Right cardiac atrium (tissue), 5 donors: ENCODE data around the gene MACROD2. TPM values are rescaled to one million over a fixed set of nuclear protein-coding genes. Genes with fewer than 3 reads are reported as not detected.

Source experiments
- ATAC-seq, 2 donors: fragments of 200-7000 bp; cut with Tn5 transposase; one replicate each; pipeline versions ENCODE4 v1.8.0 to v1.9.1; 2020; ENCODE audit warnings: moderate library complexity in 2 of 2, mild to moderate bottlenecking in 1 of 2
- DNase-seq, 3 donors: peaks; one replicate each; pipeline ENCODE4 v3.0.0-alpha.2; 2020
- H3K27ac ChIP-seq: one replicate; pipeline ENCODE4 v1.5.1; 2013; ENCODE audit warnings: mild to moderate bottlenecking, low read length, control low read depth, moderate library complexity
- H3K27me3 ChIP-seq: one replicate; pipeline ENCODE4 v1.6.1; 2013; ENCODE audit not compliant: control insufficient read depth, insufficient read depth
- H3K4me1 ChIP-seq: one replicate; pipeline ENCODE4 v1.6.1; 2013; ENCODE audit warnings: low read length; ENCODE audit not compliant: control insufficient read depth, insufficient read depth
- H3K4me3 ChIP-seq: one replicate; pipeline ENCODE4 v1.5.1; 2013; ENCODE audit warnings: low read length, control low read depth
- H3K9me3 ChIP-seq: one replicate; pipeline ENCODE4 v1.6.1; 2013; ENCODE audit warnings: low read length; ENCODE audit not compliant: control insufficient read depth
- WGBS: extraction: QIAGEN DNeasy Blood & Tissue Kit; methylation state at CpG from one replicate; pipeline ENCODE4 v1.1.7; 2013; 5-methylcytosine and 5-hydroxymethylcytosine counted together
- intact Hi-C, 4 donors: fragments of 100-400 bp; cut with DNase I; formaldehyde crosslinking; loops; one replicate each; pipeline versions ENCODE4 v1.11.0 to v1.14.0; 2022 to 2023
- polyA plus RNA-seq: library from polyadenylated mRNA; stranded (reverse); fragments of 200-250 nt; gene quantifications from one replicate; pipeline ENCODE4 v1.2.3, GENCODE V29; 2013
- total RNA-seq, 4 donors: library from RNA; stranded (reverse); fragmentation: NEBNext Ultra II Directional; extraction: Animal tissue kit (Norgen Biotek cat#: 25700); gene quantifications; one replicate each; pipeline ENCODE4 v1.2.1, GENCODE V29; 2021
- donor health status: healthy with polysubstance abuse.
- donor health status: DM: no; HTN: yes; CAD: no.
- donor health status: DM: no; HTN: no; CAD: no.
- donor health status: DM: no; HTN: yes; CAD: no; lungs with severe emphysema.
- donor health status: DM: yes; HTN: yes; CAD: no.

Gene MACROD2
- total and polyA plus RNA-seq, 5 donors = 0.61 to 4.4 (median 2.4) TPM

DNA sequence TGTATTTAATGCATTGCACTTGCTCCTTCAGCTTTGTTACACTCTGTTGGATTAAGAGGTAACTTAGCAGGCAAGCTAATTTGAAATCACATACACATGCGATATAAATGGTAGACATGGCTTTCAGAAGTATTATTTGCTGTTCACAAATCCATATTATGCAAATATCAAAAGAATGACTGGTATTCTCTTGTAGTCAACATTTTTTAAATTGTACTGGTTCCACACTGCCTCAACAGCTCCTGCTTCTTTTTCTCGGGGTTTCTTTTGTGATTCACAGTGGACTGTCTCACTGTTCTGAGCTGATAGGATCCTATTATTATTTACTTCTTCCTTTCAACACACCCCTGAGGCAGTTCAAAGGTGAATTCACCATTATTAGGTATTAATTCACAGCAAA, 1650.5 kb downstream of the MACROD2 start:
- 82% methylated on average over 2 of the region's 2 CpGs for WGBS
- Histone ChIP-seq H3K27me3 (no peaks in the 10 kb centered on the region), H3K4me1 (no peaks in the 10 kb centered on the region), H3K9me3 (no peaks in the 10 kb centered on the region), H3K4me3 (no peak overlapping the region), H3K27ac (no peak overlapping the region)
- intact Hi-C loops = no loop called here
- ATAC-seq (no peak), DNase-seq (no peak)

DNA sequence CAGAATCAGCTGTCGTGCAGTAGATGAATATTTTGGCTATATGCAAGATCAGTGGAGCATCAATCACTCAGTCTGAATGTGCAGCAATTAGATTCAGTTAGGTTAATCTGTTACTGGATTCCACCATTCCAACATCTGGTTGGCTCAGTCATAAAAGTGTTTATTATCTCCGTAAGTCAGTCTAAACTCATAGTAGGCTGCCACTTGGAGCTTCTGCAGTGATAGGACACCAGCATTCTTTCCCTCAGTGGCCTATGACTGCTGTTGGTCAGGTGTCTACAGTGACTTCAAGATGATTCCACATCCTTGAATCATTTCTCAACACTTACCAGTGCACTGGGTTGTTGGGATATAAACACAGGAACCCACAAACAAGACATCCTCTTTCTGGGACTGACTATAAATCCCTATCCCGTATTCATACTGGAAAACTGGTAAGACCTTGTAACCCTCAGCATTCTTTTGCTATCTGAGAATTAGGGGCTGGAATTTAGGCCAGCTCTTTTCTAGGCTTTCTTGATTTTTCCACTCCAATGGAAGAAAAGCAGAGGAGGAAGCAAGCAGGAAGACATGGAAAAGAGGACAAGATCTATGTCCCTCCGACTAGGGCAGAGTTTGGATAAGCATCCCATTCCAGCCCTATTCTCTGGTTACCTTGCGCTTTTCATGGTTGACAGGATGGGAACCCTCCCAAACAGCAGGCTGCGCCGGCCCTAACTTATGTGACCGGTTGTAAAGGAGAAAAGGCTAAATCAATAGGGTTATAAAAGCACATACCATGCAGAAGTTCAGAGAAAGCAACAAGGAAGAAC, 1658.3 kb downstream of the MACROD2 start:
- Histone ChIP-seq H3K27me3 (no peaks in the 10 kb centered on the region), H3K4me1 (no peaks in the 10 kb centered on the region), H3K4me3 (no peak overlapping the region), H3K27ac (no peak overlapping the region), H3K9me3 (no peaks in the 10 kb centered on the region)
- no peak for DNase-seq
- ATAC-seq = no peak
- WGBS = 87% methylated on average over 8 of the region's 8 CpGs
- intact Hi-C loops = no loop called here

DNA sequence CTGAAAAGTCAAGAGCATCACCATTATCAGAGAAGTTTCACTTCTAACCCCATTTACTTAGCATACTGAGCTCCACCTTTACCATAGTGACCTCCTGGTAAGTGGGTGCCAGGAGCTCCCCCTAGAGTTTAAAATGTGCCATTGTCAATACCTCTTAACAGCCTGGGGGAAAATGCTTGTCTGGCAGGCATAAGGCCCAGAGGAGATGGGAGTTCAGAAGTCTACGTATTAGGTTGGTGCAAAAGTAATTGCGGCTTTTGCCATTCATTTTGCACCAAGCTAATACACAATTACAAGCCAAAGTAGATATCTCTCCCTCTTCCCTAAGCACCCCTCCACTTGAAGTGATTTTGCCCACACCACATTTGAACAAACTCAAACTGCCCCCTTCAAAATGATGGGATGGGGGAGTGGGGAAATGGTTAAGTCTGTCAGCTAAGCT, 1658.9 kb downstream of the MACROD2 start:
- Histone ChIP-seq H3K4me1 (no peaks in the 10 kb centered on the region), H3K4me3 (no peak overlapping the region), H3K27ac (no peak overlapping the region), H3K9me3 (no peaks in the 10 kb centered on the region), H3K27me3 (no peaks in the 10 kb centered on the region)
- no peak for DNase-seq
- peak; percentile 78 to 79 for ATAC-seq
- WGBS = 54% methylated on average over 2 of the region's 2 CpGs
- intact Hi-C loops = no loop called here

DNA sequence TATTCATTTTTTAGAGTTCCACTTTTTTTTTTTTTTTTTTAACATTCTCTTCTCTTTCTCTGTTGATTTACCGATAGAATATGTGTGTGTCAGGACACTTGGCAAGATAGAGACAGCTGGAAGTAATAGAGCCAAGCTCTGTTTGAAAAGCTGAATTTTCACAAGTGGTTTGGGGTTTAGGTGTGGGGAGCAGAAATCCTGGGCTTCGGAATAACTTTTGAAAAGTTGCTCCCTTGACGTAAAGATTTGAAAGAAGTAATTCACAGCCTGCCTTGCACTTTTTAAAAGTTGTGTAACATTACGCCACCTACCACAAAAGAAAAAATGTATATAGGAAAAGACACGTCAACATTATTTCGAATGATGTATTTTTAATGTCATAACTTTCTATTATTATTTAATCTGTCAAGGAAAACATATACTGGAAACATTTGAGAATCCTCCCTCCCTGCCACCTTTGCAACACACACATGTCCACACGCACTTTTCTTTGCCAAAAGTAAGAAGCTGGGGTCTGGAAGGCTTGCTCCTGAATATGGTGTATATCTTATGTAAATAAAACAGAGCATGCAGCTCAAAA, 1660.1 kb downstream of the MACROD2 start:
- Histone ChIP-seq H3K4me1 (no peaks in the 10 kb centered on the region), H3K9me3 (no peaks in the 10 kb centered on the region), H3K27ac (no peak overlapping the region), H3K4me3 (no peak overlapping the region), H3K27me3 (no peaks in the 10 kb centered on the region)
- intact Hi-C loops = no loop called here
- ATAC-seq (no peak), DNase-seq (no peak)
- WGBS = 86% methylated on average over 7 of the region's 7 CpGs

DNA sequence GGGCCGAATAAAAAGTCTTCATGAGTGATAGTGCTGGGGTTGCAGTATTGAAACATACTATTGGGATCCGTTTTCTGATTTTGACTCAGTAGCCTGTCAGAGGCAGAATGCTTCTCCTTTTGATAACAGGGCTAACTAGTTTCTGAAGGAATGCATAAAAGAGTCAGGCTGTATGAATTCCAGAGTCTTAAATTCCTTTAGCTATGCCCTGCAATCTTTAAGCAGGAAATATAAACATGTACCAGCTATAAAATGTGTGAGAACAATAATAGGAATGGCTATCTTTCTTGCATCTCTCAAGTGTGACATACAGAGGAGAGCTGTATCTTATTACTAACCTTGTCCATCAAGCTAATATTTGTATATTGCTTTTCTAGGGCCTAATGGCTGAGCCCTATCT, 1660.8 kb downstream of the MACROD2 start:
- no peaks in the 10 kb centered on the region for H3K27me3 ChIP-seq
- no peak for DNase-seq
- H3K9me3 ChIP-seq = no peaks in the 10 kb centered on the region
- WGBS = 57% methylated on average over 2 of the region's 2 CpGs
- intact Hi-C loops = no loop called here
- no peak for ATAC-seq
- H3K4me1 ChIP-seq = no peaks in the 10 kb centered on the region
- H3K4me3 ChIP-seq = no peak overlapping the region
- no peak overlapping the region for H3K27ac ChIP-seq

DNA sequence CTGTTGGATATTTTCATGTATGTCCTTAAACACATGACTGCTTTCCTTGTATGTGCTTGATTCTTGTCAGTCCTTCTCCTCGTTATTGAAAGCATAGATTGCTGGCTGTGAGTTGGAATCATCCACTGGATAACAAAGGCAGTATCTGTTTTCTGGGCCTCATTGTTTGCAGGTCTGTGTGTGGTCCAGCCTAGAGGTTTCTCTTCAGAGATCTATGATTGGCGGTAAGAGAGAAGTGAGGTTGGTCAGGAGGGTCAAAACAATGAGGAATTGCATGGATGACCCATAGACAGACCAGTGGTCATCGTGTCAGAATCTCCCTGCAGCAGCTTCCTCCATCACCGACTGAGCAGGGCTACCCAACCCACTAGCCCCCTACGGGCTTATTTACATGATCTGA, 1663.0 kb downstream of the MACROD2 start:
- intact Hi-C loops = no loop called here
- H3K4me1 ChIP-seq = no peaks in the 10 kb centered on the region

DNA sequence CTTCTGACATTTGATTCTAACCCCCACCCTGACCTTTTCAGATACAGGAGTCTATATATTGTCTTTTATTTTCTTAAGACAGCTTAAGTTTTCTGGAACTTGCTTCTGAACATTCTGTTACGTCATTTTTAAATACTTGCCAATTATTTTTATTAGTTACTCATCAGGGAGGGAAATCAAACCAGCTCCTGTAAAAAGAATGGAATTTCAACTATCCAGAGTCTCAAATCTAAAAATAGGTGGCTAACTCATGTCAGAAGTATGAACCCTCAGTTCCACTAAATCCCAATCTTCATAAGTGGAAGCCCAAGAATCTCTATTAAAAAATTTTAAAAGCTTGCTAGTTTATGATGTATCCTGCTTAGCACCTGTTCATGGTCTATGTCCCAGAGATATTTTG, 1677.9 kb downstream of the MACROD2 start:
- ATAC-seq (no peak), DNase-seq (no peak)
- no peaks in the 10 kb centered on the region for H3K9me3 ChIP-seq
- 44% methylated on average over 1 of the region's 1 CpG for WGBS
- intact Hi-C loops = no loop called here
- H3K27me3 ChIP-seq = no peaks in the 10 kb centered on the region
- no peaks in the 10 kb centered on the region for H3K4me1 ChIP-seq
- H3K4me3 ChIP-seq = no peak overlapping the region
- no peak overlapping the region for H3K27ac ChIP-seq

More for the DNA sequence above, 1663.0 kb downstream of the MACROD2 start:
- H3K27ac ChIP-seq = no peak overlapping the region
- no peak overlapping the region for H3K4me3 ChIP-seq
- H3K27me3 ChIP-seq = no peaks in the 10 kb centered on the region
- DNase-seq = no peak
- WGBS = 66% methylated on average over 5 of the region's 5 CpGs
- ATAC-seq = no peak
- H3K9me3 ChIP-seq = no peaks in the 10 kb centered on the region

DNA sequence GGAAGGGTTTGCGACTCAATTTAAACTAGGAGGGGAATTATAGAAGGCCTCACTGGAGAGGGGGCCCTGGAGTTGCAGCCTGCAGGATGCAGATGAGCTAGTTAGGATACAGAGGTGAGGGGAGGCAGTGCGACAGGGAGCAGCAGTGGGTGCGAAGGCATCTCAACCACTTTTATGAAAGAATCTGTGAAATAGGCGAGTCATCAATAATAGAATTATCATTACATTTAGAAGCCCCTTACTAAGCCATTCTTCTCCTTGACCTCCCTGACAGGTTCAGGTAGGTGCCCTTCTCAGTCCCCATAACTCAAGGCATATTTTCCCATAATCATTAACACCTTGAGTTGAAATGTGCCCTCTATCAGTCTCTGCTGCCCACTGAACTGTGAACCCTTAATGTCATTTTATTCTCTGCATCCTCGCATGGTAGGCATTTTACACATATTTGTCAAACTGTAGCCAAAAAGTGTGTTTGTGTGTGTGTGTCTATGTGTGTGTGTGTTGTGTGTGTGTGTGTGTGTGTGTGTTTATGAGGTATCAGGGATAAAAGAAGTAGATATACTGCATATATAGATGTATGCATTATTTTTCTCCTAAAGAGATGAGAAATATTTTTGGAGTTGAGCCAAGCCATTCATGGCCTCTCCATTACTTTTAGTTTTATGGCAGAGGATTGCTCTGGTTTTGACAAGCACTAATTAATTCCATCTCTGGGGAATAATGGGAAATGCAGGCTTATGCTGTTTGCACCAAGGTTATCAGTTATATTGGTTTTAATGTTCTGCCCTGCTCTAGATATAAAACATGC, 1679.1 kb downstream of the MACROD2 start:
- 97% methylated on average over 5 of the region's 5 CpGs for WGBS
- Histone ChIP-seq H3K4me1 (no peaks in the 10 kb centered on the region), H3K27me3 (no peaks in the 10 kb centered on the region), H3K4me3 (no peak overlapping the region), H3K27ac (no peak overlapping the region), H3K9me3 (no peaks in the 10 kb centered on the region)
- ATAC-seq (no peak), DNase-seq (no peak)
- intact Hi-C loops = no loop called here

DNA sequence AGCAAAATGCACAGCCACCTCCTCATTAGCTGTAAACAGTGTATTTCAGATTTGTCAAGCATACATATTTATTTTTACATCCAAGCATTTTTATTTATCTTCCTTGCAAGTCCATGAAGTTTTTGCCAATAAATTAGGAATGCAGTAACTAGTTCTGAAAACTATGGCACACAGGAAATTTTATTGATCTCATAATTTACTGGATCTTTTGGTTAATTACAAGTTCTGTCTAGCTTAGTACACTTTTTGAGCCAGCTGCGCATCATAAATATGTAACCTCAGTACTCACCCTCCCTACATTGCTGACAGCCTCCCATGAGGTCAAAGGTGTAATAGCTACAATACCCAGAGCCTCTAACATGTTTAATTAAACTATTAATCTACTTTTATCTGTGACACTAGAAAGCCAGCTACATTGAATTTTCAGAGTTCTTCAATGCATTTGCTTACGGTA, 1679.8 kb downstream of the MACROD2 start:
- ATAC-seq (no peak), DNase-seq (no peak)
- no peaks in the 10 kb centered on the region for H3K4me1 ChIP-seq
- H3K9me3 ChIP-seq = no peaks in the 10 kb centered on the region
- intact Hi-C loops = no loop called here
- no peak overlapping the region for H3K4me3 ChIP-seq
- WGBS = 93% methylated on average over 2 of the region's 2 CpGs
- H3K27me3 ChIP-seq = no peaks in the 10 kb centered on the region
- no peak overlapping the region for H3K27ac ChIP-seq

DNA sequence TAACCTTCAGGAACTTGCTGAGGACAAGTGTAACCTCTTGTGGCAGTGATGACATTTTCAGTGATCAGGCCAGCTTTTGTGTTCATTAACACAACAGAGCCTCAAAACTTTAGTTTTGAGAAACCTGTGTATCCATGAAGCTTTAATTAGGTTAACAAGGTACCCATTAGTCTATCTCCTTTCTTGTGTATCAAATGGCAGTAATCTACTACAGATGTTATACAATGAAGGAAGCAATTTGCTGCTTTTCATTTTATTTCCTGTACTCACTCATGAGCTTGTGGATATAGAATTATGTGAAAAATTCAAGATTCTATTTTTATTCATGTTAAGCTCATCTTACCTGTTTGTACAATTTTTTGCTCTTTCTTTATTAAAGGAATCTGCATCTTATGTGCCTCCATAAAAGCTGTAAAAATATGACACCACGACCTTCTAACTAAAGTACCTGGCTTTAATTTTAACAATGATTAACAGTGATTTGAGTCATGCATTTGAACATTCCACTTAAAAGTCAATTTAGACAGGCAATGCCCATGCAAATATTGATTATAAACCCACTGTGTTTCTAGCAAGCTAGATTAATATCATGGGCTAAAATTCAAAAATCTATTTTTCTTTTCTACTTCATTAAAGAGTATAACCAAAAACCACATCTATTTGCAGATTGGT, 1680.6 kb downstream of the MACROD2 start:
- H3K27me3 ChIP-seq = no peaks in the 10 kb centered on the region
- DNase-seq (no peak), ATAC-seq (no peak)
- 81% methylated on average over 1 of the region's 1 CpG for WGBS
- no peak overlapping the region for H3K4me3 ChIP-seq
- H3K4me1 ChIP-seq = no peaks in the 10 kb centered on the region
- H3K27ac ChIP-seq = no peak overlapping the region
- intact Hi-C loops = no loop called here
- no peaks in the 10 kb centered on the region for H3K9me3 ChIP-seq
